ENCODE data around the gene PTPRN2. TPM values are rescaled to one million over a fixed set of nuclear protein-coding genes. Genes with fewer than 3 reads are reported as not detected.

Gene PTPRN2
- total and polyA plus RNA-seq, 9 of the 15 experiments (the other 6 are each of a cell fraction or from before 2014, with no cell fraction given) = not detected

- TF ChIP-seq MGA (IDR thresholded peaks at IDR 0.05) (peak; percentile 45), ZBTB43 (CRISPR knock-in tag; IDR thresholded peaks at IDR 0.05) (no peak), RBM39 (optimal IDR thresholded peaks at IDR 0.05; ENCODE audit: low read depth, low read length) (no peak)
Measured at GRCh38 chr7:157809863-157810851, 777.5 kb downstream of the PTPRN2 start (continued).
